GOT3 (cell line): ENCODE results near the gene AARS1.
"Not testable (repeated sequence)": the region's sequence is repeated elsewhere in the genome, so short reads cannot be mapped to it uniquely, and the experiment has no call there.

Experiments used
- DNase-seq: peaks from one replicate; lab custom pipeline; 2025; ENCODE audit warnings: mixed read lengths; lab: John Stamatoyannopoulos, UW

Gene AARS1

DNA sequence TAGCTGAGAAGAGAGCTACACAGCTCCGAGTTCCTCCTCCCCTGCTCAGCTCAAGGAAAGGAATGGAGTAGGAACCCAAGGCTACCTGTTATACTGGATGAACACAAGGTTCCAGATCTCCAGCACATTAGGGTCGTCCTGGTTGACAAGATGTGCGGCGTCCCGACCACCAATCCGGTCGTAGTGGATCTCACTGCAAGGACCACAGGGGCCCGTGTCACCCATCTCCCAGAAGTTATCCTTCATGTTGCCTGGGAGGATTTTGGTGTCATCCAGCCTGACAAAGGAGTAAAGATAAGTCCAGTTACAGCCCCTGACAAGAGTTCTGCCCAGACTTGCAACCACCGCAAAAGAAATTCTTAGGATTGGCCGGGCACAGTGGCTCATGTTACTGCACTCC, 17.6 kb downstream of the AARS1 start:
- no peak for DNase-seq

DNA sequence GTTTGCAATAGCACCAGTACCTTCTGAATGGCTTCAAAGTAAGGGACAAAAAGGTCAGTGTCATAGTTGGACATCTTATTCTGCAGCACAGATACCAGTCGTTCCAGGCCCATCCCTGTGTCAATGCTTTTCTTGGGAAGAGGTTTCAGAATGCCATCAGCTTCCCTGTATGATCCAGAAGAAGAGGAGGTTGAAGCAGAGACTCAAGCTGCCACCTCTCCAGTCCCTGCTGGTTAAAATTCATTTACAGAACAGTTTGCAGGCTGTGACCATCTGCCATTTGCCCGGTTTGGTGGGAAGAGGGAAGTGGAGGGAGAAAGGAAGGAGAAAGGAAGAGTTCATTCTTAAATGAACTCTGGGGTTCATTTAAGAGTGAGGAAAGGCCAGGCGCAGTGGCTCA, 19.1 kb downstream of the AARS1 start:
- DNase-seq = no peak

DNA sequence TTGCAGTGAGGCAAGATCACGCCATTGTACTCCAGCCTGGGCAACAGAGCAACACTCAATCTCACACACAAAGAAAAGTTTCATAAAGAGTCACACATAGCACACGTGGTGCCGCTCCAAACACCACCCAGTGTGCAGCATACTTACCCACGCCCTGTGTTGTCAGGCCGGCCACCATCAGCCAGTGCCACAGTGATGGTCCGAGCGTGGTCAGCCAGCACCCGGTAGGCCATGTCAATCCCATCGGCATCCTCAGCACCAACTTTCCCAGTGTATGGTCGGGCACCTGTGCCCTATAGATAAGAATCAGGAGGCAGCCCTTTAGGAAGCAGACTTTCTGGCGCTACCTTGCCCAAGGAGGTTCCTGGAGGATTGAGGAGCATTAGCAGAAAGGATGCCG, 19.8 kb downstream of the AARS1 start:
- DNase-seq = no peak

DNA sequence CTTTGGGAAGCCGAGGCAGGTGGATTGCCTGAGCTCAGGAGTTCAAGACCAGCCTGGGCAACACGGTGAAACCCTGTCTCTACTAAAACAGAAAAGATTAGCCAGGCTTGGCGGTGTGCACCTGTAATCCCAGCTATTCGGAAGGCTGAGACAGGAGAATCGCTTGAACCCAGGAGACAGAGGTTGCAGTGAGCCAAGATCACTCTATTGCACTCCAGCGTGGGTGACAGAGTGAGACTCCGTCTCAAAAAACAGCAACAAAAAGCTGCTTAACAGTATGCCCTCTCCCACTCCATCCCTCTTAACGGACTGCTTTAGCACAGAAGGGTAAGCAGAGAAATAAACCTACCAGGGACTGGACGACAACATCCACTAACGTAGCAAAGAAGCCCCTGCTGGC, 21.4 kb downstream of the AARS1 start:
- not testable (repeated sequence) for DNase-seq

DNA sequence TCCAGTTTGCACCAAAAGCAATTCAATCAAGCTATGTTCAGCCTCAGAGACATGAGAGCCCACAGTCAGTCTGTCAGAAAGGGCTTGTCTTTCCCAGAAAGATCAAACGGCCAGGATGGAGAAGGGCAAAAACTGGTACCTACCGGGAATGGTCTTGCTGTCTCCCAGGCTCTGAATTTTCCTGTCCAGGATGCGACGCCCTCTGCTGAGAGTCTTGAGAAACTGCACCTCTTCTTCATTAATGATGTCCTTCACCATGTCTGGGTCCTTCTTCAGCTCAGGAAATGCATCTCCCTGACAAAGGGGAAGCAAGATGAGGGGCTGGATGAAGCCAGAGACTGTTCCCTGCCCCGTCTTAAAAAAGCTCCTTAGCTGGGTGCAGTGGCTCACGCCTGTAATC, 21.8 kb downstream of the AARS1 start:
- DNase-seq = no peak

DNA sequence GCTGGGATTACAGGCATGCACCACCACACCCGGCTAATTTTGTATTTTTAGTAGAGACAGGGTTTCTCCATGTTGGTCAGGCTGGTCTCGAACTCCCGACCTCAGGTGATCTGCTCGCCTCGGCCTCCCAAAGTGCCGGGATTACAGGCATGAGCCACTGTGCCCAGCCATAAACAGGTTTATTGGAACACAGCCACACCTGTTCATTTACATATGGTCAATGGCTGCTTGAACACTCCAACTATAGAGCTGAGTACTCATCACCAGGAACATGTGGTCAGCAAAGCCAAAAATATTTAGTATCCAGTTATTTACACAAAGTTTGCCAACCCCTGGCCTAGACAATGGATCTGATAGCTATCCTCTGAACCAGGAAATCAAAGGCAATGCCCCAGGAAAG, 29.4 kb downstream of the AARS1 start:
- not testable (repeated sequence) for DNase-seq

DNA sequence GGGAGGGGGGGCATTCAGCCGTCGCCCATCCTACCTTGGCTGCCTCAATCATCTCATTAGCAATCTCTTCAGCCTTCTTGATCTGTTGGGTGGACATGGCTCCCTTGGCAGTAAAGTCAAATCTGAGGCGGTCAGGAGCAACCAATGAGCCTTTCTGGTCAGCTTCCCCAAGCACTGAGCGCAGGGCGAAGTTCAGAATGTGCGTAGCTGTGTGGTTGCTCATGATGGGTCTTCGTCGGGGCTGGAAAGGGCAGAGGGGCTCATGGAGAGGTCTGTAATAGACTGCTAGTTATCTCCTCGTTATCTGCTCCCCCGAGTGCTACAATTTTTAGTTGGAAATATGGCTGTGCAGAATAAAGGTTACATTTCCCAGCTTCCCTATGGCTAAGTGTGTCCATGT, 30.4 kb downstream of the AARS1 start:
- DNase-seq = no peak

DNA sequence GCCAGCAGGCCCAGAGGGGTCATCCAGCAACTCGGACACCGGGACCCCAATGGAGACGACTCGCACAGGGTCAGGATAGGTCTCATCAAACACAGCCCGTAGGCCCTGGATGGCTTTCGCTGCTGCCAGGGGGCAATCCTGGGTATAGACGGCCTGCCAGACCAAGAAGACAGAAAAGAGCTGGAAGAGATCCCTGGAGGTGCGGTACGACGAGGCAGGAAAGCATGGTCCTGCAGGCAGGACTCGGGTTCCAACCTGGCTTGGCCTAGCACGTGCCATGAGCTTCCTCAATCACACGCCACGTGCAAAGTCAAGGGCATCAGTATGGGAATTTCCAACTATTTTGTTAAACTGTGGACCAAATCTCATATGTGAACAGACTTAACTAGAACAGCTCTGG, 31.2 kb downstream of the AARS1 start:
- DNase-seq = no peak

DNA sequence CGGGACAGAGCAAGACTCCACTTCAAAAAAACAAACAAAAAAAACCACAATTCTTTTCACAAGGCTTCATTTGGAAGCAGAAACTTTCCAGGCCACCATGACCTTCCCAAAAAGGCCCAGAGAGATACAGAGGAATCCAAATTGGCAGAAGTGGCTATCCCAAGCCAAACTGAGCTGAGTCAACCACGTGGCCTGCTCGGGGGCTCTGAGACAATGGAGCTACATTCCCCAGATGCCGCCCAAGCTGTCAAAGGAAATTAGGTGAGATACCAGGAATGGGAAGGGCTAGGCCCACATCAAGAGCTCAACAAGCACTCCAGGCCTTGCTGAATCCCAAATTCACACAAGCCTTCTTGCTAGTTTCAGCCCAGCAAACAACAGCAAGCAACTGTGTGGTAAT, 31.9 kb downstream of the AARS1 start:
- no peak for DNase-seq

DNA sequence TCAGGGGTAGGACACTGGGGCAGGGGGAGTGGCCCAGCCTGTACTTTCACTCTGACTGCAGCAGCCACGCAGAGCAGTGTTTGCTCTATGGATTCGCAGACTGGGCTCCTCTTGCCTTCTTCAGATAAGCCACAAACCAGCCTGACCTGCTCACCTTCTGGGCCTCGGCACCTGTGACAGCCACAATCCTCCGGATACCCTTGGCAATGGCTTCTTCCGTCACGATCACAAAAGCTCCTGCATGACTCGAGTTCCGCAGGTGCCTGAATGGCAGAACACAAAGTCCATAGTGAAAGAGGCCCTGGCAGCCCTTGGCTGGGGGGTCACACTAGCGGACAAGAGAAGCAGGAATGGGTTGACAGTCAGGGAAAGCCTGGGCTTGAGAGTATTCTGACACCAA, 33.7 kb downstream of the AARS1 start:
- no peak for DNase-seq

DNA sequence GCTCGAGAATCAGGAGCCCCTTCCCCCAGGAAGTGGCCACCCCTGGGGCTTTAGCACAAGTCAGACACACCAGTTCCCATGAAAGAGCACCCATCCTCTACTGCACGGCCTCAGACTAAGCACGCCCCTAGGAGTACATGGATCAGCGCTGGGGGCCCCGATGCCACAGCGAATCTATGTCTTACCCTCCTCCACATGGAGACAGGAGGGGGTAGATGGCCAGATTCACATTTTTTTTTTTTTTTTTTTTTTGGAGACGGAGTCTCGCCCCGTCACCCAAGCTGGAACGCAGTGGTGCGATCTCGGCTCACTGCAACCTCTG, 34.4 kb downstream of the AARS1 start:
- no peak for DNase-seq

DNA sequence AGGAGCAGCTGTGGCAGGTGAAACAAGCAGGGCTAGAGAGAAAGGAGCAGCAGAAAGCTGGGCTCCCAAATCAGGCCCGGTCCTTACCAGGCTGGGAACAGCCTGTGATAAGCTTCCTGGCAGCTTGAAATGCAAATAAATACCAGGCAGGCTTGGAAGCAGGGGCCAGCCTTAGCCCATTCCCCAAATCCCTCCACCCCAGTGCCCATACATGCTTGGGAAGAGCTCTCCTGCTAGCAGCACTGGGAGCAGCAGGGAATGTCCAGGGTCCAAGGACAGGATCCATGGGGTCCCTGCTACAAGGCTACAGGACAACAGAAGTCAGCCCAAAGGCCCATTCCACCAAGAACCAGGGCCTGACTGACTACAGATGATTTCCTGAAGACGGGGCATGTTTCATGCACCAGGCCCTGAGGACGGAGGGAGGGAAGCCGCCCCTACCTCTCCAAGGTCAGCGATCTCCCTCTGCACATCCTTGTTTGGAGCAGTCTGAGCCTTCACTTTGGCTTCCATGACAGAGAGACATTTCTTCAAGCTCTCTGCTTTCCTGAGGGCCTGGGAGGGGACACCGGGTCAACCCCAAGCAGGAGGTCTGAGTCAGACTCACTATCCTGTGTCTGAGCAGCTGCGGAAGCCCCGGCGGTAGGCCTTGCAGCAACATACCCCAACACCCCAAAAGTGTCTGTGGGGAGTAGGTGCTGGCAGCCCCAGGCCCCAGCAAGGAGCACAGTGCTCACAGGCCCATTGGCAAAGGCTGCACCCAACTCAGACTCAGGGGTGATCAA, 34.9 kb downstream of the AARS1 start:
- no peak for DNase-seq

DNA sequence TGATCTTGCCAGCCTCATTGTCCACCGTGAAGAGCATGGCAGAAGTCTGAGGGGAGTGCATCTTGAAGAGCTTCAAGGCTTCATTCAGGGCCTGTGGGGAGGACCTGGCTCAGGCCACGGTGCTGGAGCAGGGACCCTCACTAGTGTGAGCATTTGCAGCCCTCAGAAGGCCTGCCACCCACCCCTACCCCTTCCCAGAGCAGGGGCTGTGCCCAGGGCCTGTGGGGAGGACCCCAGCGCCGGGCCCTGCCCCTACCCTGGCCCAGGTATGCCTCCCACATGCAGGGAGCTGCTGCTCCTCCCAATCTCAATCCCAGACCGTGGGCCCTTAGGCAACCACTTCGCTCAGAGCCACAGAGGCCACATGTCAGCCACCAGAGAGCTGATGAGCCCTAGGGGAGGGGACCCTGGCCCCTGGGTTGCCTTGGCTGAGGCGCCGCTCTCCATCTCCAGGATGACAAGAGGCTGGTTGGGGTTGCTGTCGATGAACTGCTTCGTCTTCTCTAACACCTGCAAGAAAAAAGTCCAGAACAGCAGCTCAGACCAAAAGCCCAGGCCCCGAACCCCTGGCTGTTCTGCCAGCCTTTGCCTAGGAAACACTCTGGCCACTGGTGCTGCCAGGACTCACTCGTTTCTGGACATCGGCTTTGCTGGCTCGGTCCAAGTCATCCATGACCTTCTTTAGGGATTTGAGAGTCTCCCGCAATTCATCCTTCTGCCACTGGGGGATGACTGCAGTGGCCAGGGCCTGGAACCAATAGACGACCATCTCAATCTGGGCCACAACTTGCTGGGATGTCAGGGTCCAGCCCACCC, 35.8 kb downstream of the AARS1 start:
- no peak for DNase-seq

DNA sequence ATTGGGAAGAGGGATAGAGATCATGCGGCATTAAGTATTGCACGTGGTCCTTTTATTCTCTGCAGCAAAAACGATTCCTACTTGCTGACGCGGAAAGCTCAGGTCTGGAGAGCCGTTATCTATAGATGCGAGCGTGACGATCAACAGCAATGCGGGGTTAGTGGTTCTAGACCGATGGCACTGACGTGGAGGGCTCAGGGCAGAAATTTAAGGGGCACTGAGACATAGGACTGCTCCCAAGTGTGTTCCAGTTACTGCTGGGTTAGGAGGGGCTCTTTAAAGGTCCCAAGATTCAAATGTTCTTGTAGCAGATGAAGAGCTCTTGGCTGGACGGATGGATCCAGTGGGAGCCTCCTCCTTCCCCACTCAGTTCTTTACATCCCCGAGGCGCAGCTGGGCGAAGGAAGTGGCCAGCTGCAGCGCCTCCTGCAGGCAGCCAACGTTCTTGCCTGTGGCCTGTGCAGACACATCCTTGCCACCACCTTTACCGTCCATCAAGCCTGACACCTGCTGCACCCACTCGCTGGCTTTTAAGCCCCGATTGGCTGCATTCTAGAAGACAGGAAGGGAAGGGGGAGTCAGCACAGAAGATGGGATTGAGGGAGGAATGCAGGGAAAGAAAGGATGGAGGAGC, 36.8 kb downstream of the AARS1 start:
- no peak for DNase-seq

DNA sequence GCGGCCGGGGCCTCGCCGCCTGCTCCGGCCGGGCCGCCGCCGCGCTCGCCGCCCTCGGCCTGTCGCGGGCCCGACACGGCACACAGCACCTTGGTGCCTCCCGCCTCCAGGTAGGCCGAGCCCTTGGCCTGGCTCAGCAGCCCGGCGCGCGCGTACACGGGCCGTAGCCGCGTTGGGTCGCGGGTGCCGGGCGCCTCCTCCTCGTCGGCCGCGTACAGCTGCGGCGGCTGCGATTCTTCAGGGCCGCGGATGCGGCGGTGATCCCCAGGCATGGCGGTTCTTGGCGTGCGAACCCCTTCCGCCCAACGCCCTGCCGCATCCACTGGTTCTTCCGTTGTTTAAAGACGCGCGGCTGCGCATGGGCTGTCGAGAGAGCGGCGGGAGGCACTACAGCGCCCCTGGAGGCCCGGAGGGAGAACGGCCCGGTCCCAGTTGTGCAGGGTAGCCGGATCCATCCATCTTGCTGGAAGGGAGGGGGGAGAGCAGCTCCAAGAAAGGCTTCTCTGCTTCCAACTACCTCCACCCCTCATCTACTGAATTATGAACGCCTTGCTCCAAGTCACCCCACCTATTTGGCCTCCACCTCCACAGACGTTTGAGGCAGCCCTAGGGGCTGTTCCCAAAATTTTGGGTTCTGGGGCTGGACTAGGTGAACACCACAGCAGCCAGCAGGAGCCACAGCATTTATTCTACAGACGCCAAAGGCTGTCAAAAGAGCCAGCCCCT, 37.5 kb downstream of the AARS1 start, which contains the start of gene EXOSC6:
EXOSC6 (minus strand) TSS at position 312 of the 726 bp plus-strand sequence; CDS start at position 272, 40 bp downstream.
- peak; percentile 69 for DNase-seq

DNA sequence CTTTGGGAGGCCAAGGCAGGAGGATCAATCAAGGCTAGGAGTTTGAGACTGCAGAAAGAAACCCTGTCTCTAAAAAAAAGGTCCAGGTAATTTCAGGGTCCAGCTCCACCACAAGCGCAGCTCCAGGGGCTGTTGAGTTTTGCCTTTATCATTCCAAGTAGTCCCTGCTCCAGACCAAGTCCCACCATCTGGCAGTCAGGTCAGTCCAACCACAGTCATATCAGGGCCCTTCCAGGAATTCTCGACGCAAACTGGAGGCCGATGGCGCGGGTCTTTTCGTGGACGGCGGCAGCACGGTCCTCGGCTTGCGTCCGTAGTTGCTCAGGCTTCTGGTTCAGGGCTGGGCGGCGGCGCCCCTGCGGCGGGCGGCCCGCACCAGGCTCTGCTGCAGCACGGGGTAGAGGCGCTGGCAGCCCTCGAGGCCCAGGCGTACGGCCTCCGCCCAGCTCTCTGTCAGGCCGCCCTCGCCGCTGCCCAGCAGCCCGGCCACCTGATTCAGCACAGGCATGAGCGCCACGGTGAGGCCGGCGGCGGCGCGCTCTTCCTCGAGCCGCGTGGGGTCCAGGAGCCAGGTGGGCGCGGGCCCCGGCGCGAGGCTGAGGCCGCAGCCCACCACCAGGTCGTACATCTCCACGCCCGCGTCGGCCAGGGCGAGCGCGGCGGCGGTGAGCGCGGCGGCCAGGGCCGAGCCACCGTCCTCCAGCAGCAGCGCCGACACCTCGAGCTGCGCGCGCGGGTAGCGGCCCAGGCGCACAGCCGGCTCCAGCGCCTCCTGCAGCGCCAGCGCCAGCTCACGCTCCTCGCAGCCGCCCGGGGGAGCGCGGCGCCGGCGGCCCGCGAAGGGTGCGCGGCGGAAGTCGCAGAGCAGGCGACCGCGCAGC, 38.3 kb downstream of the AARS1 start:
- no peak for DNase-seq

DNA sequence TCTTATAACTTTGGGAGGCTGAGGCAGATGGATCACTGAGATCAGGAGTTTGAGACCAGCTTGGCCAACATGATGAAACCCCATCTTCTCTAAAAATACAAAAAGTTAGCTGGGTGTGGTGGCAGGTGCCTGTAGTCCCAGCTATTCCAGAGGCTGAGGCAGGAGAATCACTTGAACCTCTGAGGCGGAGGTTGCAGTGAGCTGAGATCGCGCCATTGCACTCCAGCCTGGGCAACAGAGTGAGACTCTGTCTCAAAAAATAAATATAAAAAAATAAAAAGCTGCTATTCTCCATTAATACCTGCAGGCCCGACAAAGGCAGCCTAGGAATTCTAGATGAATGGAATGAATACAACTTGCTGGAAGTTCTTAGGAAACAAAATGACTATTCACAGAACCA, 39.6 kb downstream of the AARS1 start:
- DNase-seq = not testable (repeated sequence)

DNA sequence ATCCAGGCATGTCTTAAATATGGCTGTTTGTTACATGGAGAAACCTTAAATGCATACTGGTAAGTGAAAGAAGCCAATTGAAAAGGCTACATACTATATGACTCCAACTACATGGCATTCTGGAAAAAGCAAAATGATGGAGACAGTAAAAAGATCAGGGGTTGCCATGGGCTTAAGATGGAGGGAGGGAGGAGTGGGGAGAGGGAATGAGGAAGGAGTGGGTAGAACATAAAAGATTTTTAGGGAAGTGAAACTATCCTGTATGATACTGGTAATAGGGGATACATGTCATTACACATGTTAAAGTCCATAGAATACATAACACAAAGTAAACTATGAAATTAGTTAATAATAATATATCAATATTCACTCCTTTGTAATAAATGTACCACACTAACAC, 50.5 kb downstream of the AARS1 start:
- not testable (repeated sequence) for DNase-seq

DNA sequence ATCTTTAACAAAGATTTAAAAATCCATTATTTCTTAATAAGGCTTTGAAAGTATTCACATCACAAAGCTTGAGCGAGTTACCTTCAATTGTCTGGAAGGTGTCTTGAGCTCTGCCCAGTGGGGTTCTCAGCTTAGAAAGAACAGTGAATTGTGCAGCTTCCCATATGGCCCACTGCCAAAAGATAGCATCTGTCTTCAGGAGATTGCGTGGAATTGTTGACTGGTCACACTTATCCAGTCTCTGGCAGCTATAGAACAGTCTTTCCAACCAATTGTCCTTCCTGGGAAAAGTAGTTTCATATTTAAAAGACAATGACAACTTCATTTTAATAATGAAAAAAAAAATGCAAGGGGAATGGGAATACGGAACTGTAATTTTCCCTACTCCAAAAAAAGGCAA, 57.5 kb downstream of the AARS1 start:
- DNase-seq = not testable (repeated sequence)

DNA sequence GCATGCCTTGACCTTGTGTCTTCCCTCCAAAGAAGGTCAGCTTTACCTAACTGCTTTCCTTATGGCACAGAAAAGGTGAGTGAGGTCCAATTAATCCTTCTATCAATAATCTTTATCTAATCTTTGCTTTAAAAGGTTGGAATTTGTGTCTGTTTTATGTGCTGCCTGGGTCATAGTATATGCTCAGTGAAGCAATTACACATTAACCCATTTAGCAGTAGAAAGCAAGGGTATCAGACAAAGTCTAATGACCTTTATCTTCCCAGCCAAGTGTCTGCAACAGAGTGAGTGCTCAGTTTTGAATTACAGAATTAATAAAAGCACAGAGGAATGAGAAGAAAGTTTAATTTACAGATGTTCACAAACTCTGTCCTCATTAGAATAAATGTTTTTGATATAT, 63.3 kb downstream of the AARS1 start:
- not testable (repeated sequence) for DNase-seq

DNA sequence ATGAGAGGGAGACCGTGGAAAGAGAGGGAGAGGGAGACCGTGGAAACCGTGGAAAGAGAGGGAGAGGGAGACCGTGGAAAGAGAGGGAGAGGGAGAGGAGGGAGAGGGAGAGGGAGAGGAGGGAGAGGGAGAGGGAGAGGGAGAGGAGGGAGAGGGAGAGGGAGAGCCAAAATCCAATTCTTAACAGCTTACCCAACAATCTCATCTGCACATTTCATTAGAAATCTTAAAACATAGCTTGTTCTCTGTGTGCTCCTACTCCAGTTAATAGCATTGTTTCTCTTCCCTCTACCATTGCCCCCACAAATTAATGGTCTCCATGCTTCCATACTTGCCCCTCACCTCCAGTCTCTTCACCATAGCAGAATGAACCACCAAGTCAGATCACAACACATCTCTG, 63.9 kb downstream of the AARS1 start:
- not testable (repeated sequence) for DNase-seq
